Measurements from ENCODE around the gene ARL2BP. TPM values are rescaled to one million over a fixed set of nuclear protein-coding genes. Genes with fewer than 3 reads are reported as not detected.
A peak's percentile ranks its signal among the peaks of the same experiment; 100 is the strongest.

The ARL2BP gene
- polyA plus RNA-seq, 1 donor (not counting 4 experiments of a cell fraction or from before 2014, with no cell fraction given) = 98.0 TPM

DNA sequence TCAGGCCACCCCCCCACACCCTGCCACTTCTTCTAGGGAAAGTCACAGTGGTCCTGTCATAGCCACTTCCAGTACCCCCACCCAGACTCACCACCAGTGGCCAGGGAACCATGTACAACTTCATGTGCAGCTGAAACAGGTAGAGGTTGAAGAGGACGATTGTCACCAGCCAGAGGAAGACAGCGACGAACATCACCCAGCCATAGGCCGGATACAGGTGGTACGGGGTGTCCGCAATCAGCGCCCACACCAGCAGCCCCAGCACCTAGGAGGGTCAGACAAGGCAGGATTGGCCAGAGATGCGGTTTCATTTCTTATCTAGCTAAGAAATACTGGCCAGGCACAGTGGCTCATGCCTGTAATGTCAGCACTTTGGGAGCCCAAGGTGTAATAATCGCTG is 16.7 kb downstream of the ARL2BP start:
- Histone ChIP-seq H3K4me1 (ENCODE audit: control insufficient read depth, extremely low read depth, insufficient read depth, low read length) (peaks cover 61% of the 10 kb centered on the region), H3K4me3 (ENCODE audit: control insufficient read depth in 2 of 3, extremely low read depth in 1 of 3, insufficient read depth in 2 of 3, low read depth in 1 of 3, low read length in 3 of 3) (no peak overlapping the region), H3K9me1 (ENCODE audit: control insufficient read depth, extremely low read depth, insufficient read depth, low read length) (peaks cover 2% of the 10 kb centered on the region), H4K20me1 (ENCODE audit: control insufficient read depth, extremely low read depth, insufficient read depth, low read length) (no peaks in the 10 kb centered on the region), H3K27ac (ENCODE audit: control insufficient read depth, insufficient read depth, low read length) (no peak overlapping the region), H3K4me2 (ENCODE audit: control insufficient read depth, extremely low read depth, insufficient read depth, low read depth, low read length) (no peak overlapping the region), H3K36me3 (ENCODE audit: control insufficient read depth in 2 of 2, extremely low read depth in 1 of 2, insufficient read depth in 2 of 2, low read length in 2 of 2) (no peaks in the 10 kb centered on the region), H3K27me3 (ENCODE audit: control insufficient read depth, extremely low read depth, insufficient read depth, low read length) (no peaks in the 10 kb centered on the region), H3K9ac (ENCODE audit: control insufficient read depth, extremely low read depth, insufficient read depth, low read length) (no peak overlapping the region), H3K9me3 (ENCODE audit: control insufficient read depth, low read depth, low read length) (no peaks in the 10 kb centered on the region), H2AFZ (ENCODE audit: control insufficient read depth, low read length) (no peak overlapping the region), H3K79me2 (ENCODE audit: control insufficient read depth, insufficient read depth, low read length) (no peaks in the 10 kb centered on the region)
- no peak for TF ChIP-seq CTCF (optimal IDR thresholded peaks at IDR 0.05 in 1 of 3, IDR thresholded peaks at IDR 0.05 in 1 of 3, conservative IDR thresholded peaks at IDR 0.05 in 1 of 3; ENCODE audit: extremely low read depth in 1 of 3, insufficient read depth in 2 of 3, low read length in 3 of 3)
- no peak for TF ChIP-seq EZH2 (IDR thresholded peaks at IDR 0.05; ENCODE audit: low read length)
- dilution Hi-C loops (cut with MboI; ENCODE audit: extremely low pct_ligation_motif_present, low sequenced_read_pairs) = no loop called here
- no peak for FAIRE-seq
- DNase-seq (ENCODE audit: low read depth, low spot score) = no peak

- dilution Hi-C loops (cut with MboI; ENCODE audit: extremely low pct_ligation_motif_present, low sequenced_read_pairs) = no loop called here
- Histone ChIP-seq H2AFZ (ENCODE audit: control insufficient read depth, low read length) (peak overlapping the region; percentile 84), H3K4me3 (ENCODE audit: control insufficient read depth in 2 of 3, extremely low read depth in 1 of 3, insufficient read depth in 2 of 3, low read depth in 1 of 3, low read length in 3 of 3) (no peak overlapping the region), H3K4me2 (ENCODE audit: control insufficient read depth, extremely low read depth, insufficient read depth, low read depth, low read length) (peak overlapping the region; percentile 27), H3K4me1 (ENCODE audit: control insufficient read depth, extremely low read depth, insufficient read depth, low read length) (peaks cover 65% of the 10 kb centered on the region), H3K36me3 (ENCODE audit: control insufficient read depth in 2 of 2, extremely low read depth in 1 of 2, insufficient read depth in 2 of 2, low read length in 2 of 2) (no peaks in the 10 kb centered on the region), H3K79me2 (ENCODE audit: control insufficient read depth, insufficient read depth, low read length) (no peaks in the 10 kb centered on the region), H3K9me3 (ENCODE audit: control insufficient read depth, low read depth, low read length) (no peaks in the 10 kb centered on the region), H4K20me1 (ENCODE audit: control insufficient read depth, extremely low read depth, insufficient read depth, low read length) (no peaks in the 10 kb centered on the region), H3K27ac (ENCODE audit: control insufficient read depth, insufficient read depth, low read length) (peak overlapping the region; percentile 63), H3K9ac (ENCODE audit: control insufficient read depth, extremely low read depth, insufficient read depth, low read length) (peak overlapping the region; percentile 58), H3K27me3 (ENCODE audit: control insufficient read depth, extremely low read depth, insufficient read depth, low read length) (no peaks in the 10 kb centered on the region), H3K9me1 (ENCODE audit: control insufficient read depth, extremely low read depth, insufficient read depth, low read length) (peaks cover 2% of the 10 kb centered on the region)
- DNase-seq (ENCODE audit: low read depth, low spot score) (no peak), FAIRE-seq (peak; percentile 17)
- no peak for TF ChIP-seq EZH2 (IDR thresholded peaks at IDR 0.05; ENCODE audit: low read length)
- TF ChIP-seq CTCF (optimal IDR thresholded peaks at IDR 0.05 in 1 of 3, IDR thresholded peaks at IDR 0.05 in 1 of 3, conservative IDR thresholded peaks at IDR 0.05 in 1 of 3; ENCODE audit: extremely low read depth in 1 of 3, insufficient read depth in 2 of 3, low read length in 3 of 3) = no peak
These were observed 17.9 kb downstream of the ARL2BP start for GRCh38 chr16:57262841-57263540.

All from keratinocyte (primary cell).